Osteocyte (in vitro differentiated cells): ENCODE data around the gene TMEM120A. TPM values are rescaled to one million over a fixed set of nuclear protein-coding genes. Genes with fewer than 3 reads are reported as not detected.
"Not testable (repeated sequence)": the region's sequence is repeated elsewhere in the genome, so short reads cannot be mapped to it uniquely, and the experiment has no call there.

Experiments used
- DNase-seq: peaks from one replicate; pipeline ENCODE4 v3.0.0; 2021; ENCODE audit warnings: mixed read lengths; ENCODE audit not compliant: unreplicated experiment; ENCODE audit errors: extremely low spot score
- H3K27ac Mint-ChIP-seq: one replicate; pipeline ENCODE4 v1.8.0; 2021; ENCODE audit warnings: mild to moderate bottlenecking, mixed read lengths; ENCODE audit not compliant: unreplicated experiment
- H3K27me3 Mint-ChIP-seq: one replicate; pipeline ENCODE4 v1.8.0; 2021; ENCODE audit warnings: mixed read lengths; ENCODE audit not compliant: unreplicated experiment
- H3K36me3 Mint-ChIP-seq: one replicate; pipeline ENCODE4 v1.8.0; 2021; ENCODE audit warnings: mixed read lengths; ENCODE audit not compliant: unreplicated experiment
- H3K4me1 Mint-ChIP-seq: one replicate; pipeline ENCODE4 v1.8.0; 2021; ENCODE audit warnings: mixed read lengths; ENCODE audit not compliant: unreplicated experiment
- H3K4me3 Mint-ChIP-seq: one replicate; pipeline ENCODE4 v1.8.0; 2021; ENCODE audit warnings: mild to moderate bottlenecking, moderate library complexity, mixed read lengths; ENCODE audit not compliant: unreplicated experiment
- H3K9me3 Mint-ChIP-seq: one replicate; pipeline ENCODE4 v1.8.0; 2021; ENCODE audit warnings: mixed read lengths; ENCODE audit not compliant: unreplicated experiment
- long read RNA-seq: library from polyadenylated mRNA; unstranded; transcript quantifications from one replicate; pipeline ENCODE4 v2.0.0, GENCODE V29; 2021
- total RNA-seq: library from RNA; stranded (reverse); gene quantifications from 2 replicates; pipeline ENCODE4 v1.2.1, GENCODE V29; 2021
- TF ChIP-seq, protein P1 (sequence below): fragments of 200-600 bp; sonication (generic); IDR thresholded peaks from 2 replicates; pipeline ENCODE4 v1.5.0; 2021; ENCODE audit warnings: antibody characterized with exemption, mild to moderate bottlenecking, moderate library complexity

TMEM120A gene
- total RNA-seq = 36.3 and 37.6 TPM in 2 replicates
- long read RNA-seq, transcript TMEM120A-214 (12 exons, 1,456 nt) = major isoform, 19 of 42 reads
- long read RNA-seq, partial matches to known transcripts = 5 of 42 reads
- long read RNA-seq, other reads (novel, unspliced or antisense) = 14 of 42 reads

DNA sequence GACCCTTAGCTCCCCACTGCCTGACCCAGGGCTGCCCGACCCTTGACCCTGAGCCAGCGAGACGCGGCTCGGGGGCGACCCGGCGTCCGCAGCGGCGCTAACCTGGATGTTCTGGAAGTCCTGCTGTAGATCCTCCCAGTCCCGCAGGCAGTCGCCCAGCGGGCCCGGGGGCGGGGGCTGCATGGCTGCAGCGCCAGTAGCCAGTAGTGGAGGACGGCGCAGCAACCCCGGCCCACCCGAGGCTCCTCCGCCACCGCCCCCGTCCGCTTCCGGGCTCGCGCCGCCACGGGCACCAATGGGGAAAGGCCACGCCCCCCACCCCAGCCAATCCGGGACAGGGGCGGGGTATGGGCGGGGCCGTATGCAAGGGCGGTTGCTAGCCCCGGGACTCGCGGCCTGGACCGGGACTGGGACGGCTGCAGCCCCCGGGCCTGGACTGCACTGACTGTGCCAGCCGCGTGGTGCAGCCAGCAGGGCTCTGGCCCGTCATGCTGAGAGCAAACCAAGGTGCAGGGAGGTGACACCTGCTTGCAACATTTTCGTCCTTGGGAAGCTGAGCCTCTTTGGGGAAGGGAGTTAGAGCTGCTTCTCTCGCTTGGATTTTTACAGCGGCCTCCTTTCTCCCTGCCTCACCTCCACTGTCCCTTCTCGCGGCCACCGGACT lies at the start of gene TMEM120A:
Gene TMEM120A, minus strand, starts transcription at position 208 of the 664 bp plus-strand sequence. Its CDS starts 25 bp downstream, at position 183.
- Mint-ChIP-seq H3K36me3 (peaks cover 23% of the 10 kb centered on the region), H3K9me3 (no peaks in the 10 kb centered on the region), H3K4me1 (peaks cover 16% of the 10 kb centered on the region), H3K27ac (peak within 1 kb of the TSS; percentile 72), H3K4me3 (peak within 1 kb of the TSS; percentile 77), H3K27me3 (no peaks in the 10 kb centered on the region)
- DNase-seq = peak; percentile 99
- TF ChIP-seq, protein P1, sequence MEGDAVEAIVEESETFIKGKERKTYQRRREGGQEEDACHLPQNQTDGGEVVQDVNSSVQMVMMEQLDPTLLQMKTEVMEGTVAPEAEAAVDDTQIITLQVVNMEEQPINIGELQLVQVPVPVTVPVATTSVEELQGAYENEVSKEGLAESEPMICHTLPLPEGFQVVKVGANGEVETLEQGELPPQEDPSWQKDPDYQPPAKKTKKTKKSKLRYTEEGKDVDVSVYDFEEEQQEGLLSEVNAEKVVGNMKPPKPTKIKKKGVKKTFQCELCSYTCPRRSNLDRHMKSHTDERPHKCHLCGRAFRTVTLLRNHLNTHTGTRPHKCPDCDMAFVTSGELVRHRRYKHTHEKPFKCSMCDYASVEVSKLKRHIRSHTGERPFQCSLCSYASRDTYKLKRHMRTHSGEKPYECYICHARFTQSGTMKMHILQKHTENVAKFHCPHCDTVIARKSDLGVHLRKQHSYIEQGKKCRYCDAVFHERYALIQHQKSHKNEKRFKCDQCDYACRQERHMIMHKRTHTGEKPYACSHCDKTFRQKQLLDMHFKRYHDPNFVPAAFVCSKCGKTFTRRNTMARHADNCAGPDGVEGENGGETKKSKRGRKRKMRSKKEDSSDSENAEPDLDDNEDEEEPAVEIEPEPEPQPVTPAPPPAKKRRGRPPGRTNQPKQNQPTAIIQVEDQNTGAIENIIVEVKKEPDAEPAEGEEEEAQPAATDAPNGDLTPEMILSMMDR = peak; percentile 43

GRCh38 chr7:76040126-76040525 lies 45.7 kb upstream of the TMEM120A start:
- H3K27me3 Mint-ChIP-seq = no peaks in the 10 kb centered on the region
- no peaks in the 10 kb centered on the region for H3K9me3 Mint-ChIP-seq
- no peak for DNase-seq
- no peak overlapping the region for H3K4me3 Mint-ChIP-seq
- H3K27ac Mint-ChIP-seq = no peak overlapping the region
- H3K4me1 Mint-ChIP-seq = no peaks in the 10 kb centered on the region
- TF ChIP-seq, protein P1 = no peak
- peaks cover 6% of the 10 kb centered on the region for H3K36me3 Mint-ChIP-seq

GRCh38 chr7:76037310-76037709 lies 42.9 kb upstream of the TMEM120A start:
- Mint-ChIP-seq H3K36me3 (no peaks in the 10 kb centered on the region), H3K4me1 (no peaks in the 10 kb centered on the region), H3K27ac (no peak overlapping the region), H3K27me3 (no peaks in the 10 kb centered on the region), H3K4me3 (no peak overlapping the region), H3K9me3 (no peaks in the 10 kb centered on the region)
- TF ChIP-seq, protein P1 = no peak
- DNase-seq = no peak

DNA sequence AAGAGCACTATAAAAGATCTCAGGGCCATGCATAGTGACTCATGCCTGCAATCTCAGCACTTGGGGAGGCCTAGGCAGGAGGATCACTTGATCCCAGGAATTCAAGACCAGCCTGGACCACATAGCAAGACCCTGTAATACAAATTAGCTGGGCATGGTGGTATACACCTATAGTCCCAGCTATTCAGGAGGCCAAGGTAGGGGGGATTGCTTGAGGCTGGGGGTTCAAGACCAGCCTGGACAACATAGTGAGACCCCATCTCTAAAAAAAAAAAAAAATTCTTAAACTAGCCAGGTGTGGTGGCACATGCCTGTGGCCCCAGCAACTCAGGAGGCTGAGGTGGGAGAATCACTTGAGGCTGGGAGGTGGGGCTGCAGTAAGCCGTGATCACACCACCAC lies 37.6 kb upstream of the TMEM120A start:
- DNase-seq = no peak
- Mint-ChIP-seq H3K4me3 (no peak overlapping the region), H3K27me3 (no peaks in the 10 kb centered on the region), H3K4me1 (no peaks in the 10 kb centered on the region), H3K36me3 (peaks cover 6% of the 10 kb centered on the region), H3K9me3 (no peaks in the 10 kb centered on the region), H3K27ac (no peak overlapping the region)
- TF ChIP-seq, protein P1 = no peak

GRCh38 chr7:76029682-76030081 lies 35.3 kb upstream of the TMEM120A start:
- not testable (repeated sequence) for H3K27ac Mint-ChIP-seq, H3K4me3 Mint-ChIP-seq, H3K9me3 Mint-ChIP-seq, H3K27me3 Mint-ChIP-seq, DNase-seq, H3K4me1 Mint-ChIP-seq
- H3K36me3 Mint-ChIP-seq = peaks cover 11% of the 10 kb centered on the region
